ENCODE measurements around the gene PRKAG2.

DNA sequence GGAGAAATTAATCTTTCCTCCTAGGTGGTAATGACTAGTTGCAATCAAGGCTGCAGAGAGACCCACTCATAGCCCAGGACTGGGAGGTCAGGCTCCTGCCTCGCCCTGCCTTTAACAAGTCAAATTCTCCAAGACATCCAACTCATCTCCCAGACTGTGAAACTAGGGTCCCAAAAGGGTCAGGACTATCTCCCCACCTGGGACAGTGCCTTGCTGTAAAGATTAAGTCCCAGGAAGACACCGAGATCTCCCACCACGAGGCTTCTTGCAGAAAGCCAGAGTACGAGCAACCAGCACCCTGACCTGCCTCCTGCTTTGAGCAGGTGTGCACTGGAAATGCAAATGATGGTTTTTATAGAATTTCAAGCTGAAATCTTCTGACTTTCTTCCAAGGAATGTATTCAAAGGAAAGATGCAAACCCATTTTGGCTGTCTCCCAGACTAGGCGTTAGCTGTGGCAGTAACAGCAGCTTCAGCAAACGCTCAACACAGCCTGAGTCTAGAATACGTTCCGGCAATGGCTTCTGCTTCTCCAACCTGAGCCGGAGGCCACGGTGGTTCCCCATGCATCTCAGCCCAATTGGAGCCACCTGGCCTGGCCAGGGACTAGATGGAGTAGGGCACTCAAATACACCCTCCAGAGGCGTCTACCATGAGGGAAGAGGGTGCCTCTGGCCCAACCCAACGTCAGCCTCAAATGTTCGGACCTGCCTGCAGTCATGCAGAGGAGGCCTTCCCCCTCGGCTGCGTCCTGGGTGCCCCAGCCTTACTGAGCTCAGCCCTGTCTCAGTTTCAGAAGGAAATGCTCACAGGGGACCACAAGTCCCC is 170.4 kb downstream of the PRKAG2 start:
- no peak for TF ChIP-seq POLR2AphosphoS5 (IDR thresholded peaks at IDR 0.05)
- no peak for TF ChIP-seq POLR2A (IDR thresholded peaks at IDR 0.05)
- TF ChIP-seq, protein P1, sequence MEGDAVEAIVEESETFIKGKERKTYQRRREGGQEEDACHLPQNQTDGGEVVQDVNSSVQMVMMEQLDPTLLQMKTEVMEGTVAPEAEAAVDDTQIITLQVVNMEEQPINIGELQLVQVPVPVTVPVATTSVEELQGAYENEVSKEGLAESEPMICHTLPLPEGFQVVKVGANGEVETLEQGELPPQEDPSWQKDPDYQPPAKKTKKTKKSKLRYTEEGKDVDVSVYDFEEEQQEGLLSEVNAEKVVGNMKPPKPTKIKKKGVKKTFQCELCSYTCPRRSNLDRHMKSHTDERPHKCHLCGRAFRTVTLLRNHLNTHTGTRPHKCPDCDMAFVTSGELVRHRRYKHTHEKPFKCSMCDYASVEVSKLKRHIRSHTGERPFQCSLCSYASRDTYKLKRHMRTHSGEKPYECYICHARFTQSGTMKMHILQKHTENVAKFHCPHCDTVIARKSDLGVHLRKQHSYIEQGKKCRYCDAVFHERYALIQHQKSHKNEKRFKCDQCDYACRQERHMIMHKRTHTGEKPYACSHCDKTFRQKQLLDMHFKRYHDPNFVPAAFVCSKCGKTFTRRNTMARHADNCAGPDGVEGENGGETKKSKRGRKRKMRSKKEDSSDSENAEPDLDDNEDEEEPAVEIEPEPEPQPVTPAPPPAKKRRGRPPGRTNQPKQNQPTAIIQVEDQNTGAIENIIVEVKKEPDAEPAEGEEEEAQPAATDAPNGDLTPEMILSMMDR (IDR thresholded peaks at IDR 0.05), result no peak
- TF ChIP-seq EP300 (IDR thresholded peaks at IDR 0.05), result no peak
